ENCODE results near the gene LHPP. TPM values are rescaled to one million over a fixed set of nuclear protein-coding genes. Genes with fewer than 3 reads are reported as not detected.

Gene LHPP
- total and polyA plus RNA-seq, 9 donors: 4.3 to 19.9 (median 12.6) TPM

- H3K4me1 ChIP-seq (ENCODE audit: insufficient read depth): peaks cover 40% of the 10 kb centered on the region
- no peaks in the 10 kb centered on the region for H3K9me3 ChIP-seq
- WGBS, 3 donors: 49 to 62% (median 50%) methylated on average over 19 of the region's 19 CpGs
- no peaks in the 10 kb centered on the region for H3K36me3 ChIP-seq
- TF ChIP-seq EP300 (IDR thresholded peaks at IDR 0.05) (no peak), CTCF (IDR thresholded peaks at IDR 0.05) (no peak), POLR2A (IDR thresholded peaks at IDR 0.05) (no peak)
- H3K4me3 ChIP-seq: no peak overlapping the region
- intact Hi-C loops (cut with DNase I): loop anchor here in 2 of 4 donors (5.0 to 10.0 kb wide), 2 partner anchors 78 to 91 kb away; no protein-coding TSS in a partner anchor
- peak; percentile 85 to 93 (median 91) for DNase-seq
- peak overlapping the region; percentile 54 to 86 for H3K27ac ChIP-seq
- H3K27me3 ChIP-seq: no peaks in the 10 kb centered on the region
Measured at GRCh38 chr10:124646483-124647352, 185.1 kb downstream of the LHPP start.

- peaks cover 42% of the 10 kb centered on the region for H3K4me1 ChIP-seq (ENCODE audit: insufficient read depth)
- no peak overlapping the region for H3K4me3 ChIP-seq
- no peaks in the 10 kb centered on the region for H3K9me3 ChIP-seq
- H3K27me3 ChIP-seq: no peaks in the 10 kb centered on the region
- TF ChIP-seq CTCF (IDR thresholded peaks at IDR 0.05) (no peak), POLR2A (IDR thresholded peaks at IDR 0.05) (no peak), EP300 (IDR thresholded peaks at IDR 0.05) (no peak)
- H3K36me3 ChIP-seq: no peaks in the 10 kb centered on the region
- no peak for DNase-seq
- peak overlapping the region; percentile 54 to 86 for H3K27ac ChIP-seq
- 63 to 71% (median 64%) methylated on average over 9 of the region's 9 CpGs for WGBS, 3 donors
- intact Hi-C loops (cut with DNase I): loop anchor here in 2 of 4 donors (5.0 to 10.0 kb wide), 2 partner anchors 77 to 90 kb away; no protein-coding TSS in a partner anchor
Measured at GRCh38 chr10:124647421-124648130, 186.0 kb downstream of the LHPP start.

GRCh38 chr10:124648131-124648475 is 186.5 kb downstream of the LHPP start:
- H3K36me3 ChIP-seq: no peaks in the 10 kb centered on the region
- H3K9me3 ChIP-seq: no peaks in the 10 kb centered on the region
- 61 to 76% (median 65%) methylated on average over 6 to 7 of the region's 7 CpGs for WGBS, 3 donors
- H3K4me1 ChIP-seq (ENCODE audit: insufficient read depth): peaks cover 46% of the 10 kb centered on the region
- H3K27me3 ChIP-seq: no peaks in the 10 kb centered on the region
- intact Hi-C loops (cut with DNase I): loop anchor here in 2 of 4 donors (5.0 to 10.0 kb wide), 2 partner anchors 77 to 89 kb away; no protein-coding TSS in a partner anchor
- peak overlapping the region; percentile 22 to 86 for H3K27ac ChIP-seq
- no peak overlapping the region for H3K4me3 ChIP-seq
- TF ChIP-seq POLR2A (IDR thresholded peaks at IDR 0.05): no peak
- DNase-seq: no peak

GRCh38 chr10:124648738-124649137 is 187.1 kb downstream of the LHPP start:
- intact Hi-C loops (cut with DNase I): loop anchor here in 2 of 4 donors (5.0 to 10.0 kb wide), 2 partner anchors 76 to 89 kb away; no protein-coding TSS in a partner anchor
- peak; percentile 77 to 85 (median 84) for DNase-seq
- H3K4me3 ChIP-seq: no peak overlapping the region

More at GRCh38 chr10:124648738-124649137, 187.1 kb downstream of the LHPP start:
- peak overlapping the region; percentile 22 to 86 for H3K27ac ChIP-seq
- TF ChIP-seq POLR2A (IDR thresholded peaks at IDR 0.05) (no peak), EP300 (IDR thresholded peaks at IDR 0.05) (no peak), CTCF (IDR thresholded peaks at IDR 0.05) (no peak)
- H3K9me3 ChIP-seq: no peaks in the 10 kb centered on the region
- no peaks in the 10 kb centered on the region for H3K36me3 ChIP-seq
- 21 to 45% (median 30%) methylated on average over 9 of the region's 9 CpGs for WGBS, 3 donors
- H3K4me1 ChIP-seq (ENCODE audit: insufficient read depth): peaks cover 52% of the 10 kb centered on the region
- H3K27me3 ChIP-seq: no peaks in the 10 kb centered on the region
